ENCODE measurements around the gene SLC35F4.

DNA sequence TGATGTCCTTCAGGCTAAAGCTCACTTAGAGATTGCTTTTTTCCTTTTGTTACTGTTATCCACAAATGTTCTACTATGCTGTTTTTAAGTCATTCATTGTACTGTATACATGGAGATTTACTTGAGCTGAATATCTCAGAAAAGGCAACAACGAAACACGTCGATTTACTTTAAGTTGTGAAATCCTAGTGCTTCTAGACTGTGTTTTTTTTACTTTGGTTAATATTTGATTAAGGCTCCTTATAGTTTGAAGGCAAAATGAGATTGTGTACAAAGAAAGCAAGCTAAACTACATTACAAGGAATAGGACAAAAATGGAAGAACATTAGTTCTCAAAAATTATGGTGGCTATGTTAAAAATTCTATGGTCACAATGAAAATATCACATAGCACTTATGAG lies 114.5 kb downstream of the SLC35F4 start:
- TF ChIP-seq, protein P1, sequence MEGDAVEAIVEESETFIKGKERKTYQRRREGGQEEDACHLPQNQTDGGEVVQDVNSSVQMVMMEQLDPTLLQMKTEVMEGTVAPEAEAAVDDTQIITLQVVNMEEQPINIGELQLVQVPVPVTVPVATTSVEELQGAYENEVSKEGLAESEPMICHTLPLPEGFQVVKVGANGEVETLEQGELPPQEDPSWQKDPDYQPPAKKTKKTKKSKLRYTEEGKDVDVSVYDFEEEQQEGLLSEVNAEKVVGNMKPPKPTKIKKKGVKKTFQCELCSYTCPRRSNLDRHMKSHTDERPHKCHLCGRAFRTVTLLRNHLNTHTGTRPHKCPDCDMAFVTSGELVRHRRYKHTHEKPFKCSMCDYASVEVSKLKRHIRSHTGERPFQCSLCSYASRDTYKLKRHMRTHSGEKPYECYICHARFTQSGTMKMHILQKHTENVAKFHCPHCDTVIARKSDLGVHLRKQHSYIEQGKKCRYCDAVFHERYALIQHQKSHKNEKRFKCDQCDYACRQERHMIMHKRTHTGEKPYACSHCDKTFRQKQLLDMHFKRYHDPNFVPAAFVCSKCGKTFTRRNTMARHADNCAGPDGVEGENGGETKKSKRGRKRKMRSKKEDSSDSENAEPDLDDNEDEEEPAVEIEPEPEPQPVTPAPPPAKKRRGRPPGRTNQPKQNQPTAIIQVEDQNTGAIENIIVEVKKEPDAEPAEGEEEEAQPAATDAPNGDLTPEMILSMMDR (conservative IDR thresholded peaks at IDR 0.05 in 1 of 2, IDR thresholded peaks at IDR 0.05 in 1 of 2; ENCODE audit: extremely low read depth in 1 of 2, insufficient read depth in 1 of 2, low read depth in 1 of 2, low read length in 2 of 2): no peak
- no peak for TF ChIP-seq EZH2 (IDR thresholded peaks at IDR 0.05; ENCODE audit: borderline replicate concordance, low read length)

All from mammary epithelial cell (primary cell).